ENCODE measurements around the gene TMEM91. TPM values are rescaled to one million over a fixed set of nuclear protein-coding genes. Genes with fewer than 3 reads are reported as not detected.

The TMEM91 gene
- total and polyA plus RNA-seq, 2 of the 4 experiments (the other 2 are of a cell fraction), result 1.4 to 4.8 TPM

DNA sequence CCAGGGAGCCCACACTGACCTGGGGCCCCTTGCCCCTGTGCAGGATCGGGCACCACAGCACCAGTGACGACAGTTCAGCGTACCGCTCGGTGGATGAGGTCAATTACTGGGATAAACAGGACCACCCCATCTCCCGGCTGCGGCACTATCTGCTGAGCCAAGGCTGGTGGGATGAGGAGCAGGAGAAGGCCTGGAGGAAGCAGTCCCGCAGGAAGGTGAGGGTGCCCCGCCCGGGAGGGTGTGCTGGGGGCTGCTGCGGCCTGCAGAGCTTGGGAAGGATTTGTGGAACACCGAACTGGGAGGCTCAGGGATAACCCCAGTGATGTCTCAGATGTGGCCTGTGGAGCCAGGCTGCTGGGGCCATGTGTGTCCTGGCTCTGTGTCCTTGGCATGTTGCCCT is 46.6 kb downstream of the TMEM91 start:
- Histone ChIP-seq H4K5ac (ENCODE audit: low read depth, low read length) (no peak overlapping the region), H3K4me3 (ENCODE audit: insufficient read depth, low read depth, low read length) (no peak overlapping the region), H2BK15ac (ENCODE audit: low read depth, low read length) (no peak overlapping the region), H3K56ac (ENCODE audit: extremely low read depth, insufficient read depth, low read length) (no peak overlapping the region), H2BK5ac (ENCODE audit: low read depth, low read length, poor library complexity, severe bottlenecking) (no peak overlapping the region), H3K4ac (ENCODE audit: low read depth, low read length) (no peak overlapping the region), H4K20me1 (ENCODE audit: insufficient read depth, low read length) (no peaks in the 10 kb centered on the region), H3K27ac (ENCODE audit: insufficient read depth, low read length) (no peak overlapping the region), H3K4me2 (ENCODE audit: low read depth, low read length) (no peak overlapping the region), H2AFZ (replicated peaks; ENCODE audit: low read length, poor library complexity) (peak overlapping the region; percentile 14), H2BK20ac (ENCODE audit: low read depth, low read length) (no peak overlapping the region), H2AK9ac (replicated peaks; ENCODE audit: low read depth, low read length, poor library complexity) (no peak overlapping the region), H3K79me1 (ENCODE audit: low read depth in 1 of 2, low read length in 2 of 2) (no peaks in the 10 kb centered on the region), H4K8ac (ENCODE audit: low read depth in 2 of 2, low read length in 2 of 2) (no peak overlapping the region), H3K36me3 (ENCODE audit: control insufficient read depth, insufficient read depth, low read length) (peaks cover 48% of the 10 kb centered on the region), H3K9ac (ENCODE audit: low read depth, low read length) (no peak overlapping the region), H2AK5ac (ENCODE audit: low read depth, low read length) (no peak overlapping the region), H3K4me1 (ENCODE audit: control insufficient read depth, insufficient read depth, low read length) (peaks cover 10% of the 10 kb centered on the region; the same call in 1 of the 2 replicates), H4K91ac (ENCODE audit: insufficient read depth, low read depth, low read length) (no peak overlapping the region), H3K23ac (ENCODE audit: low read depth, low read length) (no peak overlapping the region), H2BK120ac (ENCODE audit: low read depth, low read length) (no peak overlapping the region), H3K9me1 (ENCODE audit: insufficient read depth, low read length) (no peaks in the 10 kb centered on the region; the same call in 1 of the 2 replicates), H3K14ac (replicated peaks; ENCODE audit: low read depth, low read length) (no peak overlapping the region), H3K9me3 (ENCODE audit: control insufficient read depth, insufficient read depth, low read length) (no peaks in the 10 kb centered on the region), H3K18ac (ENCODE audit: low read depth, low read length) (no peak overlapping the region), H3K27me3 (ENCODE audit: control insufficient read depth, insufficient read depth, low read length) (no peaks in the 10 kb centered on the region)
- 90% methylated on average over 4 of the region's 12 CpGs; no CpG with 5 or more reads in 1 of the 2 experiments for WGBS, 2 experiments (ENCODE audit: extremely low coverage in 2 of 2, insufficient read length in 1 of 2)
- ATAC-seq (ENCODE audit: low read depth), result no peak
- in situ Hi-C loops (cut with MboI; ENCODE audit: low sequenced_read_pairs), result no loop called here
- dilution Hi-C loops (cut with HindIII; ENCODE audit: low sequenced_read_pairs, unreplicated experiment), result no loop called here
- no peak for TF ChIP-seq MAZ (IDR thresholded peaks at IDR 0.05; ENCODE audit: borderline replicate concordance, low read depth, low read length)
- no peak for DNase-seq
- BruUV-seq (replicated peaks), result no TSS peak
- CTCF ChIA-PET, result no interaction called here
- intact Hi-C loops (cut with micrococcal nuclease), result loop anchor here (10.0 kb wide), 1 partner anchor 218 kb away; no protein-coding TSS in a partner anchor
- POLR2A ChIA-PET (ENCODE audit: unreplicated experiment), result no interaction called here
